MM.1S (cell line): ENCODE results near the gene NPR2.

Source experiments
- DNase-seq: peaks from one replicate; pipeline ENCODE4 v3.0.0-alpha.2; 2015
- H2AFZ ChIP-seq: fragments of 300-600 bp; sonication (generic); 2 replicates; pipeline ENCODE4 v1.6.0; 2016; ENCODE audit warnings: antibody characterized with exemption, low read length
- H3F3A ChIP-seq: fragments of 300-600 bp; sonication (generic); 2 replicates; pipeline ENCODE4 v1.6.1; 2016; ENCODE audit warnings: mild to moderate bottlenecking, antibody characterized with exemption, low read length, moderate library complexity, mixed read lengths; ENCODE audit not compliant: insufficient read depth
- H3K27ac ChIP-seq: fragments of 300-600 bp; sonication (generic); 2 replicates; pipeline ENCODE4 v1.5.1; 2016; ENCODE audit warnings: mild to moderate bottlenecking, low read length
- H3K27me3 ChIP-seq: fragments of 300-600 bp; sonication (generic); replicated peaks from 2 replicates; pipeline ENCODE4 v1.6.0; 2016; ENCODE audit warnings: low read length; ENCODE audit not compliant: insufficient read depth
- H3K36me3 ChIP-seq: fragments of 300-600 bp; sonication (generic); replicated peaks from 2 replicates; pipeline ENCODE4 v1.6.1; 2016; ENCODE audit warnings: mild to moderate bottlenecking, low read length, mixed read lengths; ENCODE audit not compliant: insufficient read depth
- H3K4me1 ChIP-seq: fragments of 300-600 bp; sonication (generic); 2 replicates; pipeline ENCODE4 v1.6.1; 2016; ENCODE audit warnings: low read length, mixed read lengths
- H3K4me2 ChIP-seq: fragments of 300-600 bp; sonication (generic); 2 replicates; pipeline ENCODE4 v1.6.0; 2016; ENCODE audit warnings: low read depth, low read length
- H3K4me3 ChIP-seq: fragments of 300-600 bp; sonication (generic); 2 replicates; pipeline ENCODE4 v1.5.1; 2016; ENCODE audit warnings: low read length, mixed read lengths
- H3K79me2 ChIP-seq: fragments of 300-600 bp; sonication (generic); 2 replicates; pipeline ENCODE4 v1.6.1; 2016; ENCODE audit warnings: mixed run types, low read length, mixed read lengths
- H3K9ac ChIP-seq: fragments of 300-600 bp; sonication (generic); 2 replicates; pipeline ENCODE4 v1.6.1; 2016; ENCODE audit warnings: low read length, mixed read lengths
- H3K9me2 ChIP-seq: fragments of 300-600 bp; sonication (generic); replicated peaks from 2 replicates; pipeline ENCODE4 v1.6.1; 2016; ENCODE audit warnings: mild to moderate bottlenecking, low read length, mixed read lengths; ENCODE audit not compliant: insufficient read depth
- H3K9me3 ChIP-seq: fragments of 300-600 bp; sonication (generic); replicated peaks from 2 replicates; pipeline ENCODE4 v1.6.1; 2016; ENCODE audit warnings: mild to moderate bottlenecking, low read length, mixed read lengths; ENCODE audit not compliant: insufficient read depth
- H4K20me1 ChIP-seq: fragments of 300-600 bp; sonication (generic); 2 replicates; pipeline ENCODE4 v1.6.1; 2016; ENCODE audit warnings: mild to moderate bottlenecking, low read length, moderate library complexity, mixed read lengths; ENCODE audit not compliant: insufficient read depth
- EZH2 ChIP-seq: fragments of 300-600 bp; sonication (generic); optimal IDR thresholded peaks from 2 replicates; pipeline ENCODE3; 2017; ENCODE audit warnings: low read depth, mild to moderate bottlenecking, antibody characterized with exemption, low read length, mixed read lengths
- EZH2phosphoT487 ChIP-seq: fragments of 300-600 bp; sonication (generic); IDR thresholded peaks from 2 replicates; pipeline ENCODE4 v1.6.1; 2018; ENCODE audit warnings: antibody characterized with exemption, low read length
- TF ChIP-seq, protein P1 (sequence below): fragments of 300-600 bp; sonication (generic); IDR thresholded peaks from 2 replicates; pipeline ENCODE4 v1.5.1; 2016; ENCODE audit warnings: antibody characterized with exemption, low read length, mixed read lengths

The NPR2 gene

DNA sequence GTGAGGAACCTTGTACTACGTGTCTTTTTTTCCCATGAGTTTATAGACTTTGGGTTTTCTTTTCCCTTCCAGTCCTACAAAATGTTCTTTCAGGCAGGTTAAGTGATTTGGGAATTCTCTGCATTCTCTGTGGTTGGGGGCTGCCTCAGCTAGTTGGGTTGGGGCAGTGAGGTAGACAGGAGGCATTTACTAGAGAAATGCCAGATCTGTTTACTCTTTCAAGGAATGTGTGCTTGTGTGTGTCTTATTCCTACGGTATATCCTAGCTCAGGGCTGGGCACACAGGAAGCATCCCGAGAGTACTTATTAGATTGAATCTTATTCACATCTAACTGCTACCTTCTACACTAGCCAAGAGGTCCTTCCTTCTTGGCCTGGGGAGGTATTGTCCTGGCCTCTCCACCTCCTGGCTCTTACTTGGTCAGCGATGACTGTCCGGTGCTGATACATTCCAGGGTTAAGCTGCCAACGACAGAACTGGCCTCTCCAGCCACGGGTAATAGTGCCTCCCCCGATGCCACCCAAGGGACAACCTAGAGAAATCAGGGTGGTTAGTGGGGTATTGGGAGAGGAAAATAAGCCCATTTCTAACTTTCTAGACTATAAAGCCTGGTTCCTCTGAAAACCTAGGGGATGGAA lies 47.4 kb upstream of the NPR2 start:
- no peak for DNase-seq
- Histone ChIP-seq H3K4me2 (no peak overlapping the region), H3K4me3 (no peak overlapping the region), H3K9me3 (no peaks in the 10 kb centered on the region), H3K4me1 (peaks cover 14% of the 10 kb centered on the region), H2AFZ (no peak overlapping the region), H3K9me2 (no peaks in the 10 kb centered on the region), H3F3A (0 out of 2 replicates have a peak, but pooled peaks cover 5% of the 10 kb centered on the region), H3K9ac (no peak overlapping the region), H3K27ac (no peak overlapping the region), H3K27me3 (no peaks in the 10 kb centered on the region), H3K79me2 (peaks cover 63% of the 10 kb centered on the region), H4K20me1 (peaks cover 11% of the 10 kb centered on the region), H3K36me3 (no peaks in the 10 kb centered on the region)
- TF ChIP-seq EZH2phosphoT487 (no peak), EZH2 (no peak)
- TF ChIP-seq, protein P1, sequence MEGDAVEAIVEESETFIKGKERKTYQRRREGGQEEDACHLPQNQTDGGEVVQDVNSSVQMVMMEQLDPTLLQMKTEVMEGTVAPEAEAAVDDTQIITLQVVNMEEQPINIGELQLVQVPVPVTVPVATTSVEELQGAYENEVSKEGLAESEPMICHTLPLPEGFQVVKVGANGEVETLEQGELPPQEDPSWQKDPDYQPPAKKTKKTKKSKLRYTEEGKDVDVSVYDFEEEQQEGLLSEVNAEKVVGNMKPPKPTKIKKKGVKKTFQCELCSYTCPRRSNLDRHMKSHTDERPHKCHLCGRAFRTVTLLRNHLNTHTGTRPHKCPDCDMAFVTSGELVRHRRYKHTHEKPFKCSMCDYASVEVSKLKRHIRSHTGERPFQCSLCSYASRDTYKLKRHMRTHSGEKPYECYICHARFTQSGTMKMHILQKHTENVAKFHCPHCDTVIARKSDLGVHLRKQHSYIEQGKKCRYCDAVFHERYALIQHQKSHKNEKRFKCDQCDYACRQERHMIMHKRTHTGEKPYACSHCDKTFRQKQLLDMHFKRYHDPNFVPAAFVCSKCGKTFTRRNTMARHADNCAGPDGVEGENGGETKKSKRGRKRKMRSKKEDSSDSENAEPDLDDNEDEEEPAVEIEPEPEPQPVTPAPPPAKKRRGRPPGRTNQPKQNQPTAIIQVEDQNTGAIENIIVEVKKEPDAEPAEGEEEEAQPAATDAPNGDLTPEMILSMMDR = no peak

DNA sequence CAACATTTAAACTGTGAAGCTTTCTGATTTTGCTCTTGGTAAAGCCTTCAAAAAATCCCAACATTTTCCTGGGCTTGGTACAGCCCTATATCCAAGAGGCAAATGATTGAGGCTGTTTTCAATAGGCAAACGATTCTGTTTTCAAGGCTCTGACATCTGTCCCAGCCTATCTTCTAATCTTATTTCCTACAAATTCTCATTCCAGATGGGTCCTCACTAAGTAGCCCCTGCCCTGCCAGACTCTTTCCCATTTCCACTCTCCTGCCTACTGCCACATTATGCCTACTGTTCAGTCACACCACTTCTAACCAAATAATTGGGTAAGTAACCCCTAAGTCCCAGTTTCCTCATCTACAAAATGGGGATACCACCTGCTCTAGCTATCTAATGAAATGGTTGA lies 45.8 kb upstream of the NPR2 start:
- Histone ChIP-seq H3K27me3 (no peaks in the 10 kb centered on the region), H3K4me1 (peaks cover 20% of the 10 kb centered on the region), H3K9me3 (no peaks in the 10 kb centered on the region), H3K4me2 (peak overlapping the region; percentile 97; the same call in 1 of the 2 replicates), H3K9ac (no peak overlapping the region), H2AFZ (no peak overlapping the region), H3K79me2 (peaks cover 76% of the 10 kb centered on the region), H3K36me3 (no peaks in the 10 kb centered on the region), H3K9me2 (no peaks in the 10 kb centered on the region), H3F3A (peaks cover 14% of the 10 kb centered on the region), H3K27ac (no peak overlapping the region), H3K4me3 (no peak overlapping the region), H4K20me1 (peaks cover 11% of the 10 kb centered on the region)
- TF ChIP-seq EZH2phosphoT487 = no peak
- TF ChIP-seq EZH2 = no peak
- TF ChIP-seq, protein P1 = no peak
- no peak for DNase-seq

DNA sequence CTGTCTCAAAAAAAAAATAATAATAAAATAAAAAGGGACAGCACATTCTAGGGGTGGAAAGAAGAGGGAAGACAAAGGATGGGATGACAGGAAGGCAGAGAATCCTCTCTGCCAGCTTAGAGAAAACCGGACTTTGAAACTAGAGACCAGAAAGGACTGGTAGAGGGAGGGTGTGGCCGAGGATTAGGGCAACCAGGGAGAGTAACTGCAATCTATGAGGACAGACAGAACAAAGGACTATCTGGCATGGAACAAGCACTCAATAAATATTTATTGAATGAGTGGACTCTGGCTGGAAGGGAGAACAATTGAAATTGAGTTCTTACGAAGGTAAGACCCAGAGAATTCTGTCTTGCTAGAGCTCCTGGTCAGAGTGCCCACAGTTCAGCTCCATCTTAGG lies 44.8 kb upstream of the NPR2 start:
- no peak for TF ChIP-seq EZH2phosphoT487
- TF ChIP-seq, protein P1 = no peak
- no peak for TF ChIP-seq EZH2
- Histone ChIP-seq H2AFZ (no peak overlapping the region), H3K27ac (no peak overlapping the region), H3K9me3 (no peaks in the 10 kb centered on the region), H3K36me3 (0 out of 2 replicates have a peak, but pooled peaks cover 5% of the 10 kb centered on the region), H3K4me1 (peaks cover 20% of the 10 kb centered on the region), H4K20me1 (peaks cover 11% of the 10 kb centered on the region), H3K27me3 (no peaks in the 10 kb centered on the region), H3K79me2 (peaks cover 77% of the 10 kb centered on the region), H3K9me2 (no peaks in the 10 kb centered on the region), H3K4me2 (peak overlapping the region; percentile 97), H3K4me3 (peak overlapping the region; percentile 96), H3F3A (peaks cover 14% of the 10 kb centered on the region), H3K9ac (no peak overlapping the region)
- no peak for DNase-seq
